ENCODE measurements around the gene DIO2.

- TF ChIP-seq RFX5 (IDR thresholded peaks at IDR 0.05; ENCODE audit: low read depth, low read length) (no peak), POLR2A (IDR thresholded peaks at IDR 0.05; ENCODE audit: low read depth, low read length) (no peak), CTCF (conservative IDR thresholded peaks at IDR 0.05; ENCODE audit: low read depth, low read length) (no peak), FOS (IDR thresholded peaks at IDR 0.05; ENCODE audit: low read depth, low read length) (no peak)
Observed at GRCh38 chr14:80152763-80153162, 58.5 kb downstream of the DIO2 start.
